HG02938 (cell line): Measurements from ENCODE around the gene TM9SF4.
"Not testable (repeated sequence)": the region's sequence is repeated elsewhere in the genome, so short reads cannot be mapped to it uniquely, and the experiment has no call there.

Experiments used
- ATAC-seq: cut with Tn5 transposase; IDR thresholded peaks from one replicate; pipeline ENCODE4 v1.9.1; 2021; ENCODE audit warnings: mild to moderate bottlenecking, moderate library complexity; ENCODE audit not compliant: unreplicated experiment

TM9SF4 gene

GRCh38 chr20:32089637-32090362 is 19.7 kb upstream of the TM9SF4 start:
- ATAC-seq, result no peak

DNA sequence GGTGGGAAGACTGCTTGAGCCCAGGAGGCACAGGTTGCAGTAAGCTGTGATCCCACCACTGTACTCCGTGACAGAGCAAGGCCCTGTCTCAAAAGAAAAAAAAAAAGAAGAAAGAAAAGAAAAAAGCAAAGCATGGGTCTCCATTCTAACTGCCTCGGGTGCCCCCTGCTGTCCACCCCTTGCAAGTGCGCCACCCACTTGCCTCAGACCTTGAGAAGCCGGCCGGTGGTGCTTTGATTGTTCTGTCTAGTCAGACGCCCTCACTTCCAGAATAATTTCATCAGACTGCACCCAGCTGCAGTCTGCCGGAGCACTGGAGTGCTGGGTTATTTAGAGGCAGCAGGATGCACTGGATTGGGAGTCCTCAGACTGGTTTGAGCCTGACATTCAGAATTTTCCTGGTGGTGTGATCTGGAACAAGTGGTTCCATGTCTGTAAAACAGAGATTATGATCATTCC is 17.6 kb upstream of the TM9SF4 start:
- no peak for ATAC-seq

- no peak for ATAC-seq
These were observed 10.7 kb upstream of the TM9SF4 start for GRCh38 chr20:32098786-32099185.

DNA sequence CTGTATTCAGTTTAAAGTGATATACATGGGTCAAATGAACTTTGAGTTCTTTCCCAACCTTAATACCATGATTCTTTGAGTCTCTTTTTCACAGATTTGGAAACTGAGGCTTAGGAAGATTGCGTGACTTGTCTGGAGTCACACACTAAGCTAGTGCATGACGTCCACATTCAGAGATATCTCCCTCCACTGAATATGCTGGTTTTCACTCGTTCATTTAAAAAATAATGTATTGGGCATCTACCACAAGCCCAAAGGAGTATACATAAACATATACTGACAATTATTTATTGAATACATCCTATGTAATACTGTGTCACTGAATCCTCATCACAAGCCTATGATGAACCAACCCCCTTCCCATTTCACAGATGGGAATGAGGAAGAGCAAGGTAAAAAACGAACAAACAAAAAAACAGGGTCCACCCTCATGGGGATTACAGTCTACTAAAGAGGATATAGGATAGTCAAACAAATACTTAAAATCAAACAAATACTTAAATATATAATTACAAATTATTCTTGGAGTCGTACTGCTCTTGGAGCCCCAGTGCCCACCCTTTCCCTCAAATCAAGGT is 611 bp upstream of the TM9SF4 start:
- no peak for ATAC-seq

GRCh38 chr20:32110173-32110704 is 725 bp downstream of the TM9SF4 start:
- ATAC-seq, result peak; percentile 15

GRCh38 chr20:32110727-32111126 is 1.2 kb downstream of the TM9SF4 start:
- no peak for ATAC-seq

DNA sequence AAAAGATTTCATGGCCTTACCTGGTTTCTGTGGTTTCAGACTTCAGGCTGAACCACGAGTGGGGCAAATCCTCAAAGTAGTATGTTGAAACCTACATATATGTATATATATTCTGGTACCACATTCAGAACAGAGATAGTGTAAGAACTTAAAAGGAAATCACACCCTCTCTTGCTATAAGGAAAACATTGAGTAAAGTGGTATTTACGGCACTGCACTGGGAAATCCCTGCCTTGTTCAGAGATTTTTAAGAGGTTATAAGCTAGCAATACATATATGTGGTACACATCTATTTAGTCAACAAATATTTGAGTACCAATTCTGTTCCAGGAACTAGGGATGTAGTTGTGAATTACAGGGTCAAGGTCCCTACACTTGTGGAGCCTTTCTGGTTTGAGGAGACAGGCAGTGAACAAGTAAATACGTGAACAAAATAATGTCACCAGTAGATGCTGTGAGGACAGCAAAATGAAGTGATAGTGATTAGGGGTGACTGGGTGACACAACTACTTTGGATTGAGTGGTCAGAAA is 1.7 kb downstream of the TM9SF4 start:
- ATAC-seq, result no peak

DNA sequence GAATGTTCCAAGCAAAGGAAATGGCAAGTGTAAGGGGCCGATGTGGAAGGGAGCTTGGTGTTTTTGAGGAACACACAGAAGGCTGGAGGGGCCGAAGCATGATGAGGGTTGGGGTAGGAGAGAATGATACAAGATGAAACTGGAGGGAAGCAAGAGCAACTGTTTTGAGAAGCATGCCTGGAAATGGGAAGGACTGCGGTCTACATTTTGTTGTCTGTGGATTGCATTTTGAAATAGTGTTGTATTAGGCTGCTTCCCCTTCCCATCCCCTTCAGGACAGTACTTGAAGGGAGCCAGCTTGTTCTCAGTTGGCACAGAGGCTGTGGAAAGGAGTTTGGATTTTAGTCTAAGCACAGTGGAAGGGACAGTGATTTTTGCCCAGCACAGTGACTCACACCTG is 2.2 kb downstream of the TM9SF4 start:
- no peak for ATAC-seq

GRCh38 chr20:32112841-32113240 is 3.3 kb downstream of the TM9SF4 start:
- ATAC-seq, result no peak

- ATAC-seq, result no peak
These were observed 4.2 kb downstream of the TM9SF4 start for GRCh38 chr20:32113591-32114260.

DNA sequence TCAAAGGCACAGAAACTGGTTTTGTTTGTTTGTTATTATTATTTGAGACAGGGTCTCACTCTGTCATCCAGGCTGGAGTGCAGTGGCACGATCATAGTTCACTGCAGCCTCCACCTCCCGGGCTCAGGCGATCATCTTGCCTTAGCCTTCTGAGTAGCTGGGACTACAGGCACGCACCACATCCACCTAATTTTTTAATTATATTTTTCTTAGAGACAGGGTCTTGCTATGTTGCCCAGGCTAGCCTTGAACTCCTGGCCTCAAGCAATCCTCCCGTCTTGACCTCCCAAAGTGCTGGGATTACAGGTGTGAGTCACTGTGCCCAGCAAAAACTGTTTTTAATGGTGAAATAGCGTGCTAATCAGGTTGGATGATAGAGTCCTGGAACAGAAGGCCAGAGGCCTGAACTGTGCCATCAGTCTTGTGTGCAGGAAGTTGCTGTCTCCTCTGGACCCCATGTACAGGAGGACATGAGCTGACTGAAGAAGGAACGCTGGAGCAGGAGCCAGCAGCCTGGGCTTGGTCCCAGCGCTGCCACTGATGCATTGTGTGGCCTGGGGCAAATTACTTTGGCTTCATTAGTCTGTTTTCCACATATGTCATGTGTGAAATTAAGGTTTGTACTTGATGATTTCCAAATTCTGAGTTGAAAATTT is 4.9 kb downstream of the TM9SF4 start:
- ATAC-seq, result no peak

DNA sequence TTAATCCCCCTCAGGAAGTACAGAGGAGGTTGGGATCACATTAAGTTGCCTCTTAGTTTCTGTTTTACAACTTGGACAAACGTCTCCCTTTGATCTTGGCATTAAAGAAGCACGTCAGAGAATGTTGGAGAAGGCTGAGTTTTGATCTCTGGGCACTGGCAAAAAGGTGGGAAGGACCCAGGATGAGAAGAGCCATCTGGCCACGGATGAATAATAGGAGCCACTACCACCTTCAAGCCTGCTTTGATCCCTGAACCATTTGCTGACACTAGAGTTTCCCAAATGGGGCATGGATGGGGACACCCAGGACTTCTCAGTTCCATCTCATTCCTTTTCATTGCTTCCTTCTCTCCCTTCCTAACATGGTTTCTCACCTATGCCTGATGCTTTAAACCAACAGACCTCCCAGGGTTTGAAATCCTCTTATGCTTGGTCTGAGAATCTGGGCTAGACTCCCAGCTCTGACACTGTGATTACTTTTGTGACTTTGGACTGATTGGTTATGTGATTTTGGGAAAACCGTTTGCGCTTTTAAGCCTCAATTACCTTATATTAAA is 5.8 kb downstream of the TM9SF4 start:
- no peak for ATAC-seq

DNA sequence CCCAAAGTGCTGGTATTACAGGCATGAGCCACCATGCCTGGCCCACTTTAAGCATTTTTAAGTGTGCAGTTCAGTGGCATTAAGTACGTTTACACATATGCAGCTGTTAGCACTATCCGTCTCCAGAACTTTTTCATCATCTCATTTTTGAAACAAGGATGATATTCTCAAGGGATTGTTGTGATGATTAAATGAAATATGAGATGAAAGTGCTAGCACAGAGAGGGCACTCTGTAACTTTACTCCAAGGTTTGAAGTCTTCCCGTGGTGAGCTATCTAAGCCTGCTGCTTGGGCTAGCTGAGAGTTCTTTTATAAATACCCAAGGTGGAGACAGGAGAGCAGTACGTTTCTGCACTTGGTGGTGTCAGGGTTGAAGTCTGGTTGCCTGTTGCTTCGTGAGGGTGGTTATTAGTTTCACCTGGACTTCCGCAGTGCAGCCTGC is 6.6 kb downstream of the TM9SF4 start:
- no peak for ATAC-seq

GRCh38 chr20:32116796-32117195 is 7.3 kb downstream of the TM9SF4 start:
- not testable (repeated sequence) for ATAC-seq

DNA sequence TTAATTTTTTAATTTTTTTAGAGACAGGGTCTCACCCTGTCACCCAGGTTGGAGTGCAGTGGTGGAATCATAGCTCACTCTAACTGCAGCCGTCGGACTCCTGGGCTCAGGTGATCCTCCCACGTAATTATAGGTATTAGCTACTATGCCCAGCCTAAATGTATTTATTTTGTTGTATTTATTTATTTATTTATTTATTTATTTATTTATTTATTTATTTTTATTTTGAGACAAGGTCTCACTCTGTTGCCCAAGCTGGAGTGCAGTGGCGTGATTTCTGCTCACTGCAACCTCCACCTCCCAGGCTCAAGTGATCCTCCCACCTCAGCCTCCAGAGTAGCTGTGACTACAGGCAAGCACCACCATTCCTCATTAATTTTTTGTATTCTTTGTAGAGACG is 8.9 kb downstream of the TM9SF4 start:
- ATAC-seq, result not testable (repeated sequence)

DNA sequence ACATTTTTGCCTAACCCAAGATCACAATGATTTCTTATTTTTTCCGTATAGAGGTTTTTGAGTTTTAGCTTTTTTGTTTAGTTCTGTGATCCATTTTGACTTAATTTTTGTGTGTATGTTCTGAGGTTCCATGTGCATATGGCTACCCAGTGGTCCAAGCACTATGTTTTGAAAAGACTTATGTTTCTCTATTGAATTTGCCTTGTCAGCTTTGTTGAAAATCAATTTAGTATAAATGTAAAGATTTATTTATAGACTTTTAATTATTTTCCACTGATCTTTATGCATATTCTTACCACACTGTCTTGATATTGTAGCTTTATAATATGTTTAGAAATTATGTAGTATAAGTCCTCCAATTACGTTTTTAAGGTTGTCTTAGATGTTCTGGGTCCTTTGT is 10.2 kb downstream of the TM9SF4 start:
- ATAC-seq, result no peak

- ATAC-seq, result not testable (repeated sequence)
These were observed 12.4 kb downstream of the TM9SF4 start for GRCh38 chr20:32121908-32122307.

- no peak for ATAC-seq
These were observed 13.6 kb downstream of the TM9SF4 start for GRCh38 chr20:32123088-32123487.

DNA sequence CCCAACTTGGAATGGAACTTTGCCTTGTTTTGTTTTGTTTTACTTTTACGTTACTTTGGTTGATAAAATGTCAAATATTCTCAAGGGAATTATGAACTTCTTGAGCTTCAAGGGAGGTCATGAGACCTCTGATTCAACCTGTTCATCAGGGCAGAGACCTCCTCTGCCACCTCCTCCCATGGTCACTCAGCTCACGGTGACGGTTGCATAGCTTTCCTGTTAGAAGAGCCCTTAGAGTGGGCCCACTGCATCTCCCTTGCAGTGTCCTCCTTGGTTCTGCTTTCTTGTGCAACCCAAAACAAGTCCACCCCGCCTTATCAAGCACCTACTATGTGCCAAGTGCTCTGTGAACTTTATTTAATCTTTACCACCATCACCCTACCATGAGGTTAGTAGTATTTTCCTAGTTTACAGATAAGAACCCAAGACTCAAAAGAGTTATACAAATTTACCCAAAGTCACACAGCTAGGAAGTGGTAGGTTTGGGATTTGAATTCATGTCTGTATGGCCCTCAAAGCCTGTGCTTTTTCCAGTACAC is 15.5 kb downstream of the TM9SF4 start:
- ATAC-seq, result no peak

GRCh38 chr20:32125506-32125905 is 16.0 kb downstream of the TM9SF4 start:
- no peak for ATAC-seq
